Measurements from ENCODE around the gene OR10K1. TPM values are rescaled to one million over a fixed set of nuclear protein-coding genes. Genes with fewer than 3 reads are reported as not detected.
"Not testable (repeated sequence)": the region's sequence is repeated elsewhere in the genome, so short reads cannot be mapped to it uniquely, and the experiment has no call there.

Gene OR10K1
- total and polyA plus RNA-seq, 3 donors from 2014 or later, result not detected

DNA sequence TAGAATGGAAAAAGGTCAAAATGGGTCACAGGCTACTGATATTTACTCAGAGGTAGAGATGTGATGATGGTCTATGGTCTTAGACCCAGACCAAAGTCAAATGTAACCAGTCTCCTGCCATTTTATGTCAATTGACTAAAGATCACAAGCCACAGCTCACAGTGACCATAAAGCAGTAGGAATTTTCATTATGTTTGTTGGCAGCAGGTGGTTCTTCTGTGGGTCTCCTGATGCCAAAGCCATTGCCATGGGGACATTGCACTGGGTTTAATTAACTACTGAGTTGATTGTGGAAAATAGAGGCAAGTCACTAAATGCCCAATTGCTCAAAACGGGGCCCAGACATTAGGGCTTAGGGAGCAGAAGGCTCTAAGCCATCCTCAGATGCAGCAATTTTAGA, 35.5 kb upstream of the OR10K1 start, which contains the start of gene OR10K2:
TSS of gene OR10K2 (minus strand) at position 101 of the 400 bp plus-strand sequence. CDS start 5,371 bp downstream, outside the sequence.
- Histone ChIP-seq H3K36me3 (ENCODE audit: low read depth, missing control alignments) (no peaks in the 10 kb centered on the region), H3K27me3 (no peaks in the 10 kb centered on the region), H3K9me3 (no peaks in the 10 kb centered on the region), H3K4me1 (no peaks in the 10 kb centered on the region), H3K27ac (no peak within 1 kb of the TSS), H3K4me3 (no peak within 1 kb of the TSS)
- TF ChIP-seq, protein P1, sequence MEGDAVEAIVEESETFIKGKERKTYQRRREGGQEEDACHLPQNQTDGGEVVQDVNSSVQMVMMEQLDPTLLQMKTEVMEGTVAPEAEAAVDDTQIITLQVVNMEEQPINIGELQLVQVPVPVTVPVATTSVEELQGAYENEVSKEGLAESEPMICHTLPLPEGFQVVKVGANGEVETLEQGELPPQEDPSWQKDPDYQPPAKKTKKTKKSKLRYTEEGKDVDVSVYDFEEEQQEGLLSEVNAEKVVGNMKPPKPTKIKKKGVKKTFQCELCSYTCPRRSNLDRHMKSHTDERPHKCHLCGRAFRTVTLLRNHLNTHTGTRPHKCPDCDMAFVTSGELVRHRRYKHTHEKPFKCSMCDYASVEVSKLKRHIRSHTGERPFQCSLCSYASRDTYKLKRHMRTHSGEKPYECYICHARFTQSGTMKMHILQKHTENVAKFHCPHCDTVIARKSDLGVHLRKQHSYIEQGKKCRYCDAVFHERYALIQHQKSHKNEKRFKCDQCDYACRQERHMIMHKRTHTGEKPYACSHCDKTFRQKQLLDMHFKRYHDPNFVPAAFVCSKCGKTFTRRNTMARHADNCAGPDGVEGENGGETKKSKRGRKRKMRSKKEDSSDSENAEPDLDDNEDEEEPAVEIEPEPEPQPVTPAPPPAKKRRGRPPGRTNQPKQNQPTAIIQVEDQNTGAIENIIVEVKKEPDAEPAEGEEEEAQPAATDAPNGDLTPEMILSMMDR (IDR thresholded peaks at IDR 0.05), result no peak
- no peak for TF ChIP-seq POLR2A (IDR thresholded peaks at IDR 0.05)
- intact Hi-C loops (cut with DNase I; ENCODE audit: low total_unique reads), result no loop called here
- WGBS, 2 donors, result 88 to 96% methylated on average over 1 of the region's 1 CpG
- no peak for DNase-seq

DNA sequence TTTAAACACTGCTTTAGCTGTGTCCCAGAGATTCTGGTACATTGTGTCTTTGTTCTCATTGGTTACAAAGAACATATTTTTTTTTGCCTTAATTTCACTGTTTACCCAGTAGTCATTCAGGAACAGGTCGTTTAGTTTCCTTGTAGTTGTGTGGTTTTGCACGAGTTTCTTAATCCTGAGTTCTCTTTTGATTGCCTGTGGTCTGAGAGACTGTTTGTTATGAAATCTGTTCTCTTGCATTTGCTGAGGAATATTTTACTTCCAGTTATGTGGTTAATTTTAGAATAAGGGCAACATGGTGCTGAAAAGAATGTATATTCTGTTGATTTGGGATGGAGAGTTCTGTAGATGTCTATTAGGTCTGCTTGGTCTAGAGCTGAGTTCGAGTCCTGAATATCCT, 31.5 kb upstream of the OR10K1 start:
- H3K4me3 ChIP-seq; H3K36me3 ChIP-seq (ENCODE audit: low read depth, missing control alignments); DNase-seq; intact Hi-C loops (cut with DNase I; ENCODE audit: low total_unique reads); H3K4me1 ChIP-seq; H3K27me3 ChIP-seq; H3K9me3 ChIP-seq; H3K27ac ChIP-seq: not testable (repeated sequence)
- 64 to 69% methylated on average over 3 of the region's 3 CpGs for WGBS, 2 donors

DNA sequence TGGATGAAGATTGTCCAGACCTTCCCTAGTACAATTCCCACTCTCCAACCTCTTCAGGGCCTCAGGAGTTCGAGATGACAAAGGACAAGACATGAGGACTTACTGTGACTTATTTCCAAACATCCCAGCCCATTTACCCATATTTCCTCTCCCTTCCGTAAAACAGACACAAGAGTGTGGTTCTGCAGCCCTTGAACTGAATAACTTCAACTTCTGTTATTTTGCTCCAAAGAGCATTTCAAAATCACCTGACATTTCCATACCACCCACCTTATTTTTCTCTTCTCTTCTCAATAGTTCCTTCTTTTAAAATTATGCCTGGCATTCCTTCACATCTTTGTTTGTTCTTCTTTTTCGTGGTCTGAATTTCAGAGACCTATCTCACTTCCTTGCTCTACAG, 26.9 kb upstream of the OR10K1 start:
- Histone ChIP-seq H3K4me1 (no peaks in the 10 kb centered on the region), H3K36me3 (ENCODE audit: low read depth, missing control alignments) (no peaks in the 10 kb centered on the region), H3K27ac (no peak overlapping the region), H3K9me3 (no peaks in the 10 kb centered on the region), H3K27me3 (no peaks in the 10 kb centered on the region), H3K4me3 (no peak overlapping the region)
- 63 to 64% methylated on average over 3 of the region's 3 CpGs for WGBS, 2 donors
- no peak for DNase-seq
- TF ChIP-seq, protein P1 (IDR thresholded peaks at IDR 0.05), result no peak
- TF ChIP-seq POLR2A (IDR thresholded peaks at IDR 0.05), result no peak
- intact Hi-C loops (cut with DNase I; ENCODE audit: low total_unique reads), result no loop called here

DNA sequence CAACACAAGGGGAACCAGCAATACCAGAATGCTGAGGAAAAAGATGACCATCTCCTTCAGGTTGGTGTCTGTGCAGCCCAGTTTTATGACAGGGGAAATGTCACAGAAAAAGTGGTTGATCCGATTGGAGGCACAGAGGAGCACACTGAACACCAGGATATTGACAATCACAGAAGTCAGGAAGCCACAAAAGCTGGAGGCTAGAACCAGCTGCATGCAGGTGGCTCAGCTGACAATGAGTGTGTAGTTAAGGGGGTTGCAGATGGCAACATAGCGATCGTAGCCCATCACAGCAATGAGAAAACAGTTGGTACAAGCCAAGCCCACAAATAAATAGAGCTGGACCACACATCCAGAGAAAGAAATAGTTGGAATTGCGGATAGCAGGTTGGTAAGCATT, 16.3 kb upstream of the OR10K1 start:
- Histone ChIP-seq H3K27me3 (no peaks in the 10 kb centered on the region), H3K4me3 (no peak overlapping the region), H3K27ac (no peak overlapping the region), H3K36me3 (ENCODE audit: low read depth, missing control alignments) (no peaks in the 10 kb centered on the region), H3K9me3 (no peaks in the 10 kb centered on the region), H3K4me1 (peaks cover 5% of the 10 kb centered on the region)
- intact Hi-C loops (cut with DNase I; ENCODE audit: low total_unique reads), result no loop called here
- WGBS, 2 donors, result 90 to 91% methylated on average over 4 of the region's 4 CpGs
- no peak for DNase-seq
- no peak for TF ChIP-seq POLR2A (IDR thresholded peaks at IDR 0.05)
- TF ChIP-seq, protein P1 (IDR thresholded peaks at IDR 0.05), result no peak

DNA sequence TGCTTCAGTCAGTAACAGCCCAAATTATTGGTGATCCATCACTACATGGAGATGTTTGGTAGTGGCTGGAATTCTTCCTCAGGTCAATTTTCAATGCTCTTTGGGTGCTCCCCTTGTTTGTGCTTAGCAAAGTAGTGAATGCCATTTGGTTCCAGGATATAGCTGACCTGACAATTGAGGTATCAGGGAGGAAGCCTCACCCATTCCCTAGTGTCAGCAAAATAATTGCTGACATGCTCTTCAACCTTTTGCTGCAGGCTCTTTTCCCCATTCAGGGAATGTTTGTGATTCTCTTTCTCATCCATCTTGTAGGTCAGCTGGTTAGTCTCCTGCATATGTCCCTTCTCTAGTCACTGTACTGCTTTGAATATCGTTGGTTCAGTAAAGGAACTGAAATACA, 7.1 kb upstream of the OR10K1 start:
- no peaks in the 10 kb centered on the region for H3K9me3 ChIP-seq
- no peaks in the 10 kb centered on the region for H3K36me3 ChIP-seq (ENCODE audit: low read depth, missing control alignments)
- DNase-seq, result no peak
- H3K27me3 ChIP-seq, result no peaks in the 10 kb centered on the region
- H3K4me1 ChIP-seq, result no peaks in the 10 kb centered on the region
- intact Hi-C loops (cut with DNase I; ENCODE audit: low total_unique reads), result no loop called here
- H3K4me3 ChIP-seq, result no peak overlapping the region
- TF ChIP-seq, protein P1 (IDR thresholded peaks at IDR 0.05), result no peak
- TF ChIP-seq POLR2A (IDR thresholded peaks at IDR 0.05), result no peak
- WGBS, 2 donors, result 63 to 64% methylated on average over 1 of the region's 1 CpG
- H3K27ac ChIP-seq, result no peak overlapping the region
